ENCODE measurements around the gene RBMY1A1.
"Not testable (repeated sequence)": the region's sequence is repeated elsewhere in the genome, so short reads cannot be mapped to it uniquely, and the experiment has no call there.

Gene RBMY1A1

GRCh38 chrY:21534579-21534978 is at the start of gene RBMY1A1:
Gene RBMY1A1 (plus strand): TSS chrY:21534879. CDS start chrY:21536892, 2,013 bp downstream.
- not testable (repeated sequence) for DNase-seq (ENCODE audit: low spot score)

DNA sequence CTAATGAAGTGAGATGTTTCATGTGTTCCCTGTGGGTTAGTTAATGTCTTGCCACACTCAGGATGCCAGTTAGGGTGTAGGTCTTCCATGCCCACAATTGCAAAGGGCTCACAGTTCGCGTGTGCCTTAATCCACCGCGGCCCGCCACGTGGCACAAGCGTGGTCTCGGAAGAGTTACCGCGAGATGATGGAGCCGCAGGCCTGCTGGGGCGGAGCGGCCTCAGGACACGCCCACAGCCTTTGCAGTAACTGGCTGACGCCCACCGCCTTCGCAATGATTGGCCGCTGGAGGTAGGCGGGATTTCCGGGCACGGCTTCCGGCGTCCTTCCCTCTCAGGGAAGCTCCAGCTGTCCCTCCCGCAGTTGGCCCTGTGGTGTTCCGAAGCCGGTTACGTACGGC is 23.6 kb upstream of the RBMY1A1 start, which contains the start of gene RBMY1B:
RBMY1B (plus strand) TSS at position 301 of the 400 bp plus-strand sequence. CDS start 2,013 bp downstream, outside the sequence.
- DNase-seq (ENCODE audit: low spot score): not testable (repeated sequence)

- not testable (repeated sequence) for DNase-seq (ENCODE audit: low spot score)
Measured at GRCh38 chrY:21559316-21559984, 24.8 kb downstream of the RBMY1A1 start.

DNA sequence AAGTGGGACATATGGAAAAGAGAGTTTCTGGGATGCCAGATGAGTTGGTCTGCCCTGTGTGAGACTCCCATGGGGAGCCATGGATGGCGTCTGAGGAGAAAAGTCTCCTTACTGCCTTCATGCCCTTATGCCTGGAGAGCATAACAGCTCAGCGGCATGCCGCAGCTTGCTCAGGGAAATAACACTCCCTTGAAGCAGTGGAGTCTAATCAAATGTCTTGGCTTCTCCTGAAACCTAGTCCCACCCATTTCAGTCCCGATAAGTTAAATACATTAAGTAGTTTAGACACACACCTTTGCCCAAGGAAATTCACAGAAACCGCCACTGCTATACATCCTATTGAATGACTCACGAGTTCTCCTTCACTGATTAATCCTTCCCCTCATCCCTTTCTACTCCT is 50.8 kb downstream of the RBMY1A1 start:
- no peak for DNase-seq (ENCODE audit: low spot score)

DNA sequence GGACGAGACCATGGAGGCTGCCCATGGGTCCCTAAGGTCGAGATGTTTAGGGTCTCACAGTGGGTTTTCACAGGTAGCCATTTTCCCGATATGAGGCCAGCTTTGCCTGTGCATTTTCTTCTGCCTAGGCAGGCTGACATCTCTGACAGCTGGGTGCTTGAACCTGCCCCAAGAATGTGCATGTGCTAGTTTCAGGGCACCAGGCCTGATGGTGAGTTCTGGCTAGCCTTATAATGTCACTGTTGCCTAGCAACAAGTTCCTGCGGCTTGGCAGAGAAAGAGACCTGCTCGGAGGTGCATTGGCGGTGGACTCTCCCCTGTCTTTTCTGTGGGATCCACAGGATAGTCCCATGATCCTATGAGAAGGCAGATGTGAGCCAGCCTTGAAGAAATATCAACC is 51.8 kb downstream of the RBMY1A1 start:
- DNase-seq (ENCODE audit: low spot score): not testable (repeated sequence)

GRCh38 chrY:21592059-21592458 is 57.4 kb downstream of the RBMY1A1 start:
- no peak for DNase-seq (ENCODE audit: low spot score)

DNA sequence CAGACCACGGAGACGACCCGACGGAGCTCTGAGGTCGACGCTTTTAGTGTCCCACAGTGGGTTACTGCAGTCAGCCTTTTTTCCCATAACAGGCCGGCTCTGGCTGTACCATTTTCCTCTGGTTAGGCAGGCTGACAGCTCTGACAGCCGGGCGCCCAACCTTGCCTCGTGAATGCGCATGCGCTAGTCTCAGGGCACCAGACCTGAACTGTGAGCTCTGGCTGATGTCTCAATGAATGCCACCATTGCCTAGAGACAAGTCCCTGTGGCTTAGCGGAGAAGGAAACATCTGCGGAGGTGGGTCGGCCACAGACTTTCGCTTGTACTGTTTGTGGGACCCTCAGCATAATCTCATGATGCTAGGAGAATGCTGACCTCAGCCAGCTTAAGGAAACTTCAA is 61.6 kb downstream of the RBMY1A1 start:
- not testable (repeated sequence) for DNase-seq (ENCODE audit: low spot score)

Measured in ecto neural progenitor cell (in vitro differentiated cells).